T-helper 1 cell treated with Interleukin-12 subunit alpha and Interleukin-12 subunit beta and Interleukin-4 antibody, amounts not matched to agents 30 ng/mL and 1 ng/mL, for 36 hours (primary cell): ENCODE data around the gene RND2. TPM values are rescaled to one million over a fixed set of nuclear protein-coding genes. Genes with fewer than 3 reads are reported as not detected.
"Not testable (repeated sequence)": the region's sequence is repeated elsewhere in the genome, so short reads cannot be mapped to it uniquely, and the experiment has no call there.

ENCODE experiments used
- intact Hi-C: fragments of 100-400 bp; cut with micrococcal nuclease; formaldehyde crosslinking; loops from one replicate; pipeline ENCODE4 v1.15.1; 2024
- total RNA-seq: library from RNA; stranded (reverse); gene quantifications from 2 replicates; pipeline ENCODE4 v1.2.3, GENCODE V29; 2022

Gene RND2
- total RNA-seq, 1 donor from 2014 or later, result not detected

DNA sequence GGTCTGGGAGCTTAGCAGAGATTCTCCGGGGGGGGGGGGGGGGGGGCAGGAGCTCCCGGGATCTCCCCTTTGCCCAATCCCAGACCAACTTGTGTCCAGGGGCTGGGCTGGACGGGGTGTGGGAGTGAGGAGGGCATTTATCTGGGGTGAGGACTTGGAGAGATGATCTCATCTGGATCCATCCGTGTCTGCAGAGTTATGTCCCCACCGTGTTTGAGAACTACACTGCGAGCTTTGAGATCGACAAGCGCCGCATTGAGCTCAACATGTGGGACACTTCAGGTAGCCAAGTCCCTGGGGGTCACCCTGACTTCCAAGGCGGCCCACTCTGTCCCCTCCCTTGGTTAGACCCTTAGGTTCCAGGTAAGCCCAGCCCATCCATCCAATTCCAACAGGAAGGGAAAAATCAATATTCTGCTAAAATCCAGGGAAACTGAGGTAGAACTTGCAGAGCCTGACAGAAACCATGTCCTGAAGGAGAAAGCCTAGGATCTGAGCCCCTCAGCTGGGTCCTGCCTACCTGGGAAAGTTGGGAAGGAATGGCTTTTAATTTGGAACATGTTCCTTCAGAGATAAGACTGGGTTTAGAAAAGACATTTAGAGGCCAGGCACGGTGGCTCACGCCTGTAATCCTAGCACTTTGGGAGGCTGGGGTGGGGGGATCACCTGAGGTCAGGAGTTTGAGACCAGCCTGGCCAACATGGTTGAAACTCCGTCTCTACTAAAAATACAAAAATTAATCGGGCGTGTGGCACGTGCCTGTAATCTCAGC lies 921 bp downstream of the RND2 start:
- intact Hi-C loops, result no loop called here

DNA sequence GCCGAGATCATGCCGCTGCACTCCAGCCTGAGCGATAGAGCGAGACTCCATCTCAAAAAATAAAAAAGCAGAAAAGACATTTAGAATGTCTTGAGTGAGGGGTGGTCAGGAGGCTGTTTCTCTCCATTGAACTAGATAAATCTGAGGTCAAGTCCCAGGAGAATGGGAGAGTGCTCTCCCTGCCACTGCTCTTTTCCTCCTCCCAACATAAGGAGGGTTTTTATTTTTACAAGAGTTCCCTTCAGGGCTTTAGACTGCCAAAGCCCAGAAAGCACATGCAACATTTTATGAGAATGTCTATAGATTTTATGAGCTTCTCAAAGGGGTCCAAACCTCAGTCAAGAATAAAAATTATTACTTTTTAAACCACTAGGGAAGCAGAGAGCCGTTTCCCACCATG lies 1.6 kb downstream of the RND2 start:
- intact Hi-C loops, result no loop called here

DNA sequence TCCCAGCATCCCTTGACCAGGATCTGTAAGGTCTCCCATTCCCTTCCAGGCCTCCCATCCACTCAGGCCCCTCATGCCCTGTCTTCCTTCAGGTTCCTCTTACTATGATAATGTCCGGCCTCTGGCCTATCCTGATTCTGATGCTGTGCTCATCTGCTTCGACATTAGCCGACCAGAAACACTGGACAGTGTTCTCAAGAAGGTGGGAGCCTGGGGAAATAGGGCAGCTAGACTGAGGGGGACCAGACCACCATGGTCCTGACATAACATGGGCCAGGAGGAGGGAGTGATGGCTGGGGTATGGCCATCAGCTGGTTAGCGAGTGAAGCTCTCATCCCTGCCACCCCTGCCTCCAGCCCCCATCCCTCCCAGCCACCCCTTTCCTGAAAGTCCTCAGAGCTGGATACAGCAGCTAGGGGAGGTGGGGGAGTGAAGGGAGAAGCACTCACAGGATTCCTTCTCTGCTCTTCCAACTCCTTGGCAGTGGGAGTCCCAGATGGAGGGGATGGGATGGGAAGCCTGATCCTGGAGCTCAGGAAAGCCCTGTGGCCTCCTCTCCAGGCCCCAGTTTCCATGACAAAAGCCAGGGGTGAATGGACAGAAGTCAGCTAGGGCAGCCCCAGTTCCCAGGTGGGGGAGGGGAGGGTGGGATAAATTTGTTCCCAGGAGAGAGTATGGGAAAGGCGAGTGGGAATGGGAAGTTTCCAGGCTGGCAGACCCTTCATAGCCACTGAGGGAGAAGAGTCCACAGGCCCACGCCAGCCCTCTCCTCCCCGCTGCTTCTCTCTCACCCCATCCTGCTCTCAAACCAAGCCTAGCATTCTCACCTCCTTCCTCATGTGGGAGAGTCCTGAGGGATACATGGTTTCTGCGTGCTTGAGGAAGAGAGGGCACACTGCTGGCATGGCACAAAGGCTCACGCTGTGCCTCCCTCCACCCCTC lies 2.3 kb downstream of the RND2 start:
- intact Hi-C loops, result no loop called here

DNA sequence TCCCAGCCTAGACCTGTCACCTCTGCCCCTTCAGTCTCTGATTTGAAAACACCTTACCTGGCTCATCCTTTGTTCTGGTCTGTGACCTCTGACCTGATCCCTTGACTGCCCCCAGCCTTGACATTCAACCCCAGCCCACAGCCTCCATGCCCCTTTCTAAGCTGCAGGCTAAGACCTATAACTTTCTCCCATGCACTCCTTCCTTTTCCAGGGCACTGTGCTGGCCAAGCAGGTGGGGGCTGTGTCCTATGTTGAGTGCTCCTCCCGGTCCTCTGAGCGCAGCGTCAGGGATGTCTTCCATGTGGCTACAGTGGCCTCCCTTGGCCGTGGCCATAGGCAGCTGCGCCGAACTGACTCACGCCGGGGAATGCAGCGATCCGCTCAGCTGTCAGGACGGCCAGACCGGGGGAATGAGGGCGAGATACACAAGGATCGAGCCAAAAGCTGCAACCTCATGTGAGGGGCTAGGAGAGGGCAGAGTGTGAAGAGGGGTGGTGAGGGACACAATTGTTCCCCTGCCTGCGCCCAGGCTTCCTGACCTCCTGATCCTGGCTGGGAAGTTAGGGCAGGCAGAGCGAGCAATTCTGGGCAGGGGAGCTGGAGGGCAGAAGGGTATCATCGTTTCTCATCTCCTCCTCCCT lies 3.3 kb downstream of the RND2 start:
- intact Hi-C loops, result no loop called here

DNA sequence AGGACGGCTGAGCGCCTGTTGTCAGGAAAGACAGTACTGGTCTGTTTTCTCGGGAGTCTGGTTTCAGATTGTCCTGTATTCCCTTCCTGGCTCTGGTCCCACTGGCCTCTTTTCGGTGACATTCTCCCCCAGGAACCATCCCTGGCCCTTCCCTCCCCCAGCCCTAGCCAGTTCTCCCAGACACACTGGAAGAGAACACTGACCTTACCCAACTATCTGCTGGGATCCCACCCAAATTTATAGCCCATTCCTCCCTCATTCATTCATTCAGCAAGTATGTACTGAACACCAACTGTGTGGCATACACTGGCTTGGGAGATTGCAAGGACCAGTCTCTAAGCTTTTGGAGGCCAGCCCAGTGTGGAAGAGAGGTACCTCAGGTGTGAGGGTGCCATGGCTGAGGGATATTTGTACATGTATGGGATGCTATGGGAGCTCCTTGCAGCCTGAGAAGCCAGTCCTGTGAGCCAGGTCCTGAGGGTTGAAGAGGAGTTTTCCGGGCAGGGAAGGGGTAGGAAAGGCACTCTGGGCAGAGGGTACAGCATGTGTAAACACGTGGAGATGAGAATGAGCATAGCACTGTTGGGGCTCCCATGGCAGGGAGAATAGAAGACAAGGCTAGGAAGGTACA lies 5.2 kb downstream of the RND2 start:
- intact Hi-C loops, result no loop called here

DNA sequence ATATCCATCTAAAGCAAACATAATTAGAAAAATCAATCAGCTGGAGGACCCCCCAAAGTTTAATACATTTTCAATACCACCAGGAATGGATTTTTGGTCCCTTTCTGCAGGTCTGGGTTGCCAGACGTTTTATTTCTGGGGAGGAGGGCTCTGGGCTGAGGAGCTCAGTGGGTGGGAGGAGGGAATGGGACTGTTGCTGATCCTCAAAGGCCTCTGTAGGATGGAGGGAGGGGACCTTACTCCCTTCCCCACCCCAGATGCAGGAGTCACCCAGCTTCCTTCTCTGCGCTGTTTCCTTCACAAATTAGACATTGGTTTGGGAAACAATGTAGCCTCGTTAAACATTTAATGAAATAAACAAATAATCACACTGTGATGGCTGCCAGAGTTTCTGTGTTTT lies 6.6 kb downstream of the RND2 start:
- intact Hi-C loops, result no loop called here

DNA sequence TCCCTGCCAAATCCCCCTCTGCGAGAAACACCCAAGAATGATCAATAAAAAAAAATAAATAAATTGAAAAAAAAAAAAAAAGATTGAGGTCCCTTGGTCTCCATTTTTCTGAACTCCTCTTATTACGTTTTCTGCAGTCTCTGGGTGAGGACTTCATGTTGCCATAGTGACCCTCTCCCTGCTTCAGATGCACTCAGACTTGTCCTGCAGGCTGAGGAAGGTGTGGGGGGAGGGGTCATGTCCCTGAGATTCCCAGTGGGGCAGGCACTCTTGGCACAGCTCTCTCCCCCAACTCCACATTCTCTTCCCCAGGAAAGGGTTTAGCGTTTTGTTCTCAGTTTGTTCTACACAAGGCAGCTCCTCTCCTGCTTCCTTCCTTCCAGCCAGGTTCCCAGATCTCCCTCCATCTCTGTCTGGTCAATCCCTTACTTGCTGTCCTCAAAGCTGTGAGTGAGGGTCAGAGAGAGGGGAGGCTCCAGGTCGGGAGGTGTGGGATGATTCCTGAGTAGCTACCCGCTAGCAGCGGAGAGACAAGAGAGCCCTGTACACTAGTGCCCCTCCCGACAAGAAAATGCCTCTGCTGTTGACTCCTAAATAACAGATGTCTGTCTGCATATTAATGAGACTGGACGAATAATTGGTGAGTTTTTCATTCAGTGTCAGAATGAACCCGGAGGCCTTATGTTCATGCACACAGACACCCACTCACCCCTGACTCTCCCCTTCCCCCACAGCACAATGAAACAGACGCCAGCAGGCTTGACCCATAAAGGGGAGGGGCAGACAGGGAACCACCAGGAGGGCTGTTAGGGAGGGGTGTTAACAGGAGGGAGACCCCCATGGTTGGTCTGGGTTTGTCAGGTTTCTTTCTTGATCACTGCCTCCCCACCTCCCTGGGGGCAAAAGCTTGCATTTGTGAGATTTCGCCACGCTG lies 9.2 kb downstream of the RND2 start:
- intact Hi-C loops, result no loop called here

DNA sequence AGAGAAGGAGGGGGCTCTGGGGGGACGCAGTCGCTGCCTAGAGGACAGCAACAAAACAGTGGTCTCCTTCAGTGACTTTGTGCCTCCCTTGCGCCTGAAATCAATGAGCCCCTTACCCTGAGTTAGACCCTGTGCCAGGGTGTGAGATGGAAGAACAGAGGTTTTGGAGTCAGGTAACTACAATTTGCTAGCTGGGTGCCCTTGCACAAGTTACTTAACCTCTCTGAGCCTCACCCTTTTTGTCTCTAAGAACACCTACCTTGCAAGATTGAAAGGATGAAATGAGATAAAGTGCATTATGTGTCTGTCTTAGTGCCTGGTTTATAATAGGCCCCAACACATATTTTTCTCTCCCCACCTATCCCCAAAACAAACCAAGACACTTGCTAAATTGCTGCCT lies 9.9 kb downstream of the RND2 start:
- intact Hi-C loops, result no loop called here

DNA sequence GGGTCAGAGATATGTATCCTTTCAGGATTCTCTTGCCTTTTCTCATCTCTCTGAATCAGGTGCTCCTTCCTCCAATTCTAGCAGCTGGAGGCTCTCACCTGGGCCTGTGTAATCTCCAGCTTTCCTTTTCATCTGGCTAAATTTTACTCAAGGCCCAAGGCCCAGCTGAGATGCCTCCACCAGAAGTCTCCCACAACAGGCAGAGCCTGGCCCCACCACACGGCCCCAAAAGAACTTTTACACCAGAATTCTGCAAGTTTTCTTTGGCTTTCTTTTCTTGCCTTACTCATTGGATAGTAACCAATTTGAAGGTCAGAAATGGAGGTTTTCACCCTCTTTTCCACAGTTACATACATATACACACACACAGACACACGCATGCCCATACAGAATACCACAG lies 14.6 kb downstream of the RND2 start:
- intact Hi-C loops, result no loop called here

DNA sequence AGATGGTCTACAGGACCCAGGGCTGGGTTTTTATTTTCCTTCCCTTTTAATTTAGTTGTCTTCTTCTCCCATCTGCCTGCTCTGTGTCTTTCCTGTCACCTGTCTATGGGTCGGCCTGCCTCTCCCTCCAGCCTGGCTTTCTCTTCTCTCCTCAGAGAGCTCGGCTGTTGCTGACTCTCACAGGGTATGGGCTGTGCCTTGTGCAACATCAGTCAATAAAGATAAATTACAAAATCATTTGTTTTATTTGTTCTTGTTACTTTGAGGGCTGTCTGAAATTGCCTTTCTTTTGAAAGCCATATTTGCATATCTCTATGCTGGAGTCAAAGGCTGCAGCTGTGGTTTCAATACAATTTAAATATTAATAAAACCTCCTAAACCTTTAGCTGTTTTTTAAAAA lies 15.6 kb downstream of the RND2 start:
- intact Hi-C loops, result no loop called here

DNA sequence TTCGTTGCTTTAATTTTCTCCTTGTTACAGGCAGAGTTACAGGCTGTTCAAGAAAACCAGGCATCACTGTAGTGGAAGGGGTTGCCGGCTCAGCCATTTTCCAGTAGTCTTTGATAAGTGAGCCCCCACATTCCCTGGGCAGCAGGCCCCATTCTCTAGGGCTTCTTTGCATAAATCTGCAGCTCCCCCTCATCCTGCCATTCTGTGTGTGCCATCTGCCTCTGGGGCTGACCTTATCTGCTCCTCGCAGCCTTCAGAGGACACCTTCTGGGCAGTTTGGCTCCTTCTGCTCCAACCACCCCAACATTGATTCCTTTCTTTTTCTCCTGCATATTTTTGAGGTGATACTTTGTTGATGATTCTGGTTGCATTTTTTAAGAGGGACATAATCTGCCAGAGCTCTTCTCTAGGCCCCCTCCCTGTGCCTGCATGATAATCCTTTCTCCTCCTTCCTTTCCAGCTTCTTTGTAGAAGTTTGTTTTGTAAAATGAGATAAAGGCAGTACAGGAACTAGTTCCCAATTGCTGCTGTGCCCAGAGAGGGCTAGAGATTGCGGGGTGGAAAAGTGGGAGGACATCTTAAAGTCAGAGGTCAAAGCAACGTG lies 17.1 kb downstream of the RND2 start:
- intact Hi-C loops, result no loop called here

DNA sequence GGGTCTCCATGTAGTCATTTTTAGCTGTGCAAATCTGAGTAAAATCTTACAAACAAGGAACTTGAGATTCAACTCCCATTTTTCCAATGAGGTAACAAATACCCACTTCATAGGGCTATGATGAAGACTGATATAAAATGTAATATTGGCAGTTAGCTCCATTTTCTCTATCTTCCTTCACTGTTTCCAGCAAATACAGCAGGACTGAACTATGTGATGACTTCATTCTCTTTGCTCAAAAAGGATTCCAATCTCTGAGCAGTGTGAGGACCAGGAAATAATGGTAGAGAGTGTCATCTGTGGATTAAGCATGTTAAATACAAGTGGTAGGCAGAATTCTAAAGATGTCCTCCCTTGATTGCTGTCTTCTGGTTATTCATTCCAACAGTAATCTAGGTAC lies 18.3 kb downstream of the RND2 start:
- intact Hi-C loops, result no loop called here

DNA sequence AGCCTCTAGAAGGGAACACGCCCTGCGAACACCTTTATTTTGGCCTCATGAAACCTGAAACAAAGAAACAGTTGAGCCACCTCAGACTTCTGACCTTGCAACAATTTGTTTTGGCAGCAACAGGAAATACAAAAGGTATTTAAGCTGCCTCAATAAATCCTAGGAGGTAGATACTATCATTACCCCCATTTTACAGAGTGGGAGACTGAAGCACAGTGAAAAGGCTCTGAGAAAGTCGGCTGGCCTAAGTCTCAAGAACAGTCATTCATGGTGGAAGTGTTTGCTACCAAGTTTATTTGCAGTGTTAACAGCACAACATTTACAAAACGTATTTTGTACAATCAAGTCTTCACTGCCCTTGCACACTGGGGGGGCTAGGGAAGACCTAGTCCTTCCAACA lies 19.0 kb downstream of the RND2 start:
- intact Hi-C loops, result no loop called here

DNA sequence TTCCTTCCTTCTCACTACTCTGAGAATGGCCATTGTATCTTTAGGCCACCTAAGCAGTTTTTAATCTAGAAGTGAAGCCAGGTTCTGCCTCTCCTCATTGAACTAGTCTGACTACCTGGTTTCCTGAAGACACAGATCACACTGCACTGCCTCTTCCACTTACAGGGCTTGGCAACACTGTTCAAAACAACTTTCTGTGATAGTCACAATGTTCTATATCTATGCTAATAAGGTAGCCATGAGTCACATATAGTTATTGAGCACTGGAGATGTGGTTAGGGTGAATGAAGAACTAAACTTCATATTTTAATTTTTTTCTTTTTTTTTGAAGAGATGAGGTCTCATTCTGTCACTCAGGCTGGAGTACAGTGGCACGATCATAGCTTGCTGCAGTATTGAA lies 26.9 kb downstream of the RND2 start:
- intact Hi-C loops, result no loop called here

DNA sequence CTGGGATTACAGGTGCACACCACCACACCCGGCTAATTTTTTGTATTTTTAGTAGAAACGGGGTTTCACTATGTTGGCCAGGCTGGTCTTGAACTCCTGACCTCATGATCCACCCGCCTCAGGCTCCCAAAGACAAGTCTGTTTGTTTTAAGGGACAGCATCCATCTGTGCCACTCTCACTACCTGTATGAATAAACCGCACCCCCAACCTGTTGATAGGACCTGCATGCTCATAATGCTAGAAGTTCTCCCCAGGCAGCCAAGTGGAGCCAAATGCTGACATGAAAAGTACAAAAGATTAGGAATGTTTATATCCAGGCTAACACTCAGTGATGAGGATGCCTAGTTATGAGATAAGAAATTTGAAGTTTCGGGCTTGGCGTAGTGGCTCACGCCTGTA lies 28.0 kb downstream of the RND2 start:
- intact Hi-C loops, result not testable (repeated sequence)

DNA sequence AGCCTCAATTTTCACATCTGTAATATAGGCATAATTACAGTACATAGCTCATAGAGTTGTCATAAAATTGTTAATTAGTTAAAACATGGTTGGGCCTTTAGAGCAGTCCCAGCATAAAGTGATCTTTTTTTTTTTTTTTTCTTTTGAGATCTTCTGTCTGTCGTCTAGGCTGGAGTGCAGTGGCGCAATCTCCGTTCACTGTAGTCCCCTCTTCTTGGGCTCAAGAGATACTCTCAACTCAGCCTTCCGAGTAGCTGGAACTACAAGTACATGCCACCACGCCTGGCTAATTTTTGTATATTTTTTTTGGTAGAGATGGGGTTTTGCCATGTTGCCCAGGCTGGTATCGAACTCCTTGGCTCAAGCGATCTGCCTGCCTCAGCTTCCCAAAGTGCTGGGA lies 31.0 kb downstream of the RND2 start:
- intact Hi-C loops, result no loop called here

DNA sequence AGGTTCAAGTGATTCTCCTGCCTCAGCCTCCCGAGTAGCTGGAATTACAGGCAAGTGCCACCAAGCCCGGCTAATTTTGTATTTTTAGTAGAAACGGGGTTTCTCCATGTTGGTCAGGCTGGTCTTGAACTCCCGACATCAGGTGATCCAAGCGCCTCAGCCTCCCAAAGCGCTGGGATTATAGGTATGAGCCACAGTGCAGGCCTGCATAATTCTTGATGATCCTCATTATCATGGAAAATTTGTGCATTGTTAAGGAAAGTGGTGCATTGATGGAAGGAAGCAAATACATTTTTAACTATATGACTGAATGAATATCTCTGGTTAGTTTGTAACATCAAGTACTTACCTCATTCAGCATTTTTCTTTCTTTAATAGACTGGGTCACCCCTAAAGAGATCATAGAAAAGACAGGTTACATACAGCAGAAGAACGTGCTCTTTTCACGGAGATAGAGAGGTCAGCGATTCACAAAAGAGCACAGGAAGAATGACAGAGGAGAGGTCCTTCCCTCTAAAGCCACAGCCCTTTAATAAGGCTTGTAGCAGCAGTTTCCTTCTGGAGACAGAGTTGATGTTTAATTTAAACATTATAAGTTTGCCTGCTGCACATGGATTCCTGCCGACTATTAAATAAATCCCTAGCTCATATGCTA lies 38.1 kb downstream of the RND2 start:
- intact Hi-C loops, result no loop called here

DNA sequence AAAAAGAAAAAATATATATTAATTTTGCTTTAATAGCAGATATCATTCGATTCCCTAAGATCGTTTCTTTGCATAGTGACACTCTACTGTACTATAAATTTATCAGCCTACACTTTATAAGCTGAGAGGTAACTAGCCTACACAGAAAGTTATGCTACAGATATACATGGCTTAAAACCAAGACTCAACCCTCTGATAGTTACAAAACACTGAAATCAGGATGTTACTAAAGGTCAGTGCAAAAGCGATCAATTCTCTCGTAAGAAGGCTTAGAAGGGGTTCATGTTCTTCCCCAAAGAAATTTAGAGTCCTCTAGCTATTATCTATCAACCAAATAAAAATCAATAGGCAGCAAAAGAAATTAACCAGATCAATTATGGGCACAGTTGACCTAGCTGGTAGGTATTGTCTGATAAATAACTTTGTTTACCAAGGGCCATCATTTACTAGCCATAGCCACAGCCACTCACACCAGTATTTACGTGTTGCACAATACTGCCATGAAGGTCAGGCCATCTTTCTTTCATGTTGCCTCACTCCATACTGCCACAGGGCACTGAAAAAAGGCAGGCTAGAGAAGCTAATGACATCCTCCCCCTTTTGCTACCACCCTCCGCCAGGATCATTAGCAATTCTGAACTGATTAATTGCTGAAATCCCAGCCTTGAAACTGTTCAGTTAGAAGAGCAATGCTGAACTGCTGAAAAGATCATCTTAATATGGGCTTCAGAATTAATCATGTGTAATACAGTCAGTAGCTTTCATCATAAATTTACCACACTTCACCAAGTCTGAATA lies 43.7 kb downstream of the RND2 start:
- intact Hi-C loops, result no loop called here

DNA sequence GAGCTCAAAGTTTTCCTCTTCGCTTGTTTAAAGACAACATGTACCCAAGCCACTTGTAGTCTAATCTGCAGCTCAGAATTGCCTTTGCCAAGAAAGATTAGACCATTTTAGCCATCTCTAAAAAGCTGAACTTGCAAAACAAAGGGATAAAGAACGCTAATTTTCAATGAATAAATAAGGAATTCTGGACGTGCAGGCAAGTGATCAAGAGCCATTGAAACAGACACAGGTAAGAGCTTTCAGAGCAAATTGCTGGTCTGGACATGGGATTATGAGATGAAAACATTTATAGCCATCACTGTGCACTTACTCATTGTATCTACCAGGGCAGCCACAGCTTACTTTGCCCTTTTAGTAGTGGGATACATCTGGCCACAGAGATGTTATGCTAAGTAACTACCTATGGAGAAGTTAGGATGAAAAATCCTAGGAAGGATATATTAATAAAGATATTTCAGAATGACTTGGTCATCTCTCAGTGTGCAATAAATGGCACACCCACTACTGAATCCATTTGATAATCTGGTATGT lies 44.4 kb downstream of the RND2 start:
- intact Hi-C loops, result no loop called here
